Measurements from ENCODE around the gene ANLN. TPM values are rescaled to one million over a fixed set of nuclear protein-coding genes. Genes with fewer than 3 reads are reported as not detected.

The ANLN gene
- total RNA-seq, 1 experiment from 2014 or later, result 27.5 TPM

GRCh38 chr7:36438211-36438610 is 48.5 kb downstream of the ANLN start:
- no peaks in the 10 kb centered on the region for H3K9me2 ChIP-seq (replicated peaks; ENCODE audit: insufficient read depth, low read length)
- H3K36me3 ChIP-seq (ENCODE audit: insufficient read depth, low read length), result peaks cover 25% of the 10 kb centered on the region; the same call in 1 of the 2 replicates
- H3K4me1 ChIP-seq (ENCODE audit: low read length), result no peaks in the 10 kb centered on the region
- H3K9me3 ChIP-seq (ENCODE audit: low read length), result no peaks in the 10 kb centered on the region
- no peaks in the 10 kb centered on the region for H4K20me1 ChIP-seq (ENCODE audit: insufficient read depth, low read depth, low read length)
- no peak overlapping the region for H2AFZ ChIP-seq (ENCODE audit: low read length)
- H3K79me2 ChIP-seq (ENCODE audit: low read length), result peaks cover 11% of the 10 kb centered on the region
- no peaks in the 10 kb centered on the region for H3K27me3 ChIP-seq (ENCODE audit: low read length)
- H3K27ac ChIP-seq (ENCODE audit: low read length), result no peak overlapping the region
- H3K4me2 ChIP-seq (ENCODE audit: low read depth, low read length, poor library complexity, severe bottlenecking), result no peak overlapping the region
- no peak overlapping the region for H3K9ac ChIP-seq (ENCODE audit: low read length)
- H3K4me3 ChIP-seq (ENCODE audit: low read length), result no peak overlapping the region
- DNase-seq, result no peak

- Histone ChIP-seq H3K4me3 (ENCODE audit: low read length) (no peak overlapping the region), H3K79me2 (ENCODE audit: low read length) (peaks cover 11% of the 10 kb centered on the region)
Observed at GRCh38 chr7:36439624-36440023, 50.0 kb downstream of the ANLN start.

GRCh38 chr7:36440880-36441279 is 51.2 kb downstream of the ANLN start:
- peaks cover 11% of the 10 kb centered on the region for H3K79me2 ChIP-seq (ENCODE audit: low read length)
- H4K20me1 ChIP-seq (ENCODE audit: insufficient read depth, low read depth, low read length), result no peaks in the 10 kb centered on the region
- H3K27me3 ChIP-seq (ENCODE audit: low read length), result no peaks in the 10 kb centered on the region

More at GRCh38 chr7:36439624-36440023, 50.0 kb downstream of the ANLN start:
- Histone ChIP-seq H3K27ac (ENCODE audit: low read length) (no peak overlapping the region), H2AFZ (ENCODE audit: low read length) (no peak overlapping the region), H3K4me2 (ENCODE audit: low read depth, low read length, poor library complexity, severe bottlenecking) (no peak overlapping the region), H3K9ac (ENCODE audit: low read length) (no peak overlapping the region), H3K9me2 (replicated peaks; ENCODE audit: insufficient read depth, low read length) (no peaks in the 10 kb centered on the region), H3K4me1 (ENCODE audit: low read length) (no peaks in the 10 kb centered on the region), H3K27me3 (ENCODE audit: low read length) (no peaks in the 10 kb centered on the region), H3K9me3 (ENCODE audit: low read length) (no peaks in the 10 kb centered on the region), H4K20me1 (ENCODE audit: insufficient read depth, low read depth, low read length) (no peaks in the 10 kb centered on the region), H3K36me3 (ENCODE audit: insufficient read depth, low read length) (peaks cover 20% of the 10 kb centered on the region; the same call in 1 of the 2 replicates)
- DNase-seq, result no peak

GRCh38 chr7:36441344-36442022 is 51.8 kb downstream of the ANLN start:
- H4K20me1 ChIP-seq (ENCODE audit: insufficient read depth, low read depth, low read length), result no peaks in the 10 kb centered on the region
- H3K9me3 ChIP-seq (ENCODE audit: low read length), result no peaks in the 10 kb centered on the region
- H2AFZ ChIP-seq (ENCODE audit: low read length), result no peak overlapping the region
- no peak overlapping the region for H3K27ac ChIP-seq (ENCODE audit: low read length)
- H3K36me3 ChIP-seq (ENCODE audit: insufficient read depth, low read length), result peaks cover 31% of the 10 kb centered on the region
- H3K9me2 ChIP-seq (replicated peaks; ENCODE audit: insufficient read depth, low read length), result no peaks in the 10 kb centered on the region
- peaks cover 9% of the 10 kb centered on the region for H3K79me2 ChIP-seq (ENCODE audit: low read length)
- H3K4me3 ChIP-seq (ENCODE audit: low read length), result no peak overlapping the region
- H3K4me2 ChIP-seq (ENCODE audit: low read depth, low read length, poor library complexity, severe bottlenecking), result no peak overlapping the region
- H3K9ac ChIP-seq (ENCODE audit: low read length), result no peak overlapping the region
- no peaks in the 10 kb centered on the region for H3K4me1 ChIP-seq (ENCODE audit: low read length)
- no peaks in the 10 kb centered on the region for H3K27me3 ChIP-seq (ENCODE audit: low read length)
- no peak for DNase-seq

More at GRCh38 chr7:36440880-36441279, 51.2 kb downstream of the ANLN start:
- Histone ChIP-seq H3K4me3 (ENCODE audit: low read length) (no peak overlapping the region), H3K36me3 (ENCODE audit: insufficient read depth, low read length) (peaks cover 25% of the 10 kb centered on the region), H3K9me3 (ENCODE audit: low read length) (no peaks in the 10 kb centered on the region), H3K4me1 (ENCODE audit: low read length) (no peaks in the 10 kb centered on the region), H3K27ac (ENCODE audit: low read length) (no peak overlapping the region), H3K9ac (ENCODE audit: low read length) (no peak overlapping the region), H3K9me2 (replicated peaks; ENCODE audit: insufficient read depth, low read length) (no peaks in the 10 kb centered on the region), H3K4me2 (ENCODE audit: low read depth, low read length, poor library complexity, severe bottlenecking) (no peak overlapping the region), H2AFZ (ENCODE audit: low read length) (no peak overlapping the region)
- peak; percentile 56 for DNase-seq

- H3K9ac ChIP-seq (ENCODE audit: low read length), result no peak overlapping the region
- H3K9me2 ChIP-seq (replicated peaks; ENCODE audit: insufficient read depth, low read length), result no peaks in the 10 kb centered on the region
- no peak for DNase-seq
- H3K4me1 ChIP-seq (ENCODE audit: low read length), result no peaks in the 10 kb centered on the region
- H3K79me2 ChIP-seq (ENCODE audit: low read length), result no peaks in the 10 kb centered on the region
- H2AFZ ChIP-seq (ENCODE audit: low read length), result no peak overlapping the region
- H3K27me3 ChIP-seq (ENCODE audit: low read length), result no peaks in the 10 kb centered on the region
- H3K27ac ChIP-seq (ENCODE audit: low read length), result no peak overlapping the region
- H3K36me3 ChIP-seq (ENCODE audit: insufficient read depth, low read length), result peaks cover 70% of the 10 kb centered on the region
- no peak overlapping the region for H3K4me3 ChIP-seq (ENCODE audit: low read length)
- H3K4me2 ChIP-seq (ENCODE audit: low read depth, low read length, poor library complexity, severe bottlenecking), result no peak overlapping the region
- no peaks in the 10 kb centered on the region for H3K9me3 ChIP-seq (ENCODE audit: low read length)
- no peaks in the 10 kb centered on the region for H4K20me1 ChIP-seq (ENCODE audit: insufficient read depth, low read depth, low read length)
Observed at GRCh38 chr7:36448781-36449379, 59.2 kb downstream of the ANLN start.

- no peak for DNase-seq
- no peak overlapping the region for H3K27ac ChIP-seq (ENCODE audit: low read length)
- no peaks in the 10 kb centered on the region for H3K9me2 ChIP-seq (replicated peaks; ENCODE audit: insufficient read depth, low read length)
- no peak overlapping the region for H3K4me3 ChIP-seq (ENCODE audit: low read length)
- H3K9ac ChIP-seq (ENCODE audit: low read length), result no peak overlapping the region
- no peaks in the 10 kb centered on the region for H4K20me1 ChIP-seq (ENCODE audit: insufficient read depth, low read depth, low read length)
- H3K27me3 ChIP-seq (ENCODE audit: low read length), result no peaks in the 10 kb centered on the region
- H3K4me1 ChIP-seq (ENCODE audit: low read length), result no peaks in the 10 kb centered on the region
- H2AFZ ChIP-seq (ENCODE audit: low read length), result no peak overlapping the region
- no peaks in the 10 kb centered on the region for H3K9me3 ChIP-seq (ENCODE audit: low read length)
- no peaks in the 10 kb centered on the region for H3K79me2 ChIP-seq (ENCODE audit: low read length)
- H3K4me2 ChIP-seq (ENCODE audit: low read depth, low read length, poor library complexity, severe bottlenecking), result no peak overlapping the region
- peaks cover 73% of the 10 kb centered on the region for H3K36me3 ChIP-seq (ENCODE audit: insufficient read depth, low read length)
Observed at GRCh38 chr7:36449685-36450084, 60.0 kb downstream of the ANLN start.

GRCh38 chr7:36453769-36454168 is 64.1 kb downstream of the ANLN start:
- Histone ChIP-seq H3K36me3 (ENCODE audit: insufficient read depth, low read length) (peaks cover 45% of the 10 kb centered on the region), H3K9ac (ENCODE audit: low read length) (no peak overlapping the region), H3K27ac (ENCODE audit: low read length) (no peak overlapping the region), H3K27me3 (ENCODE audit: low read length) (no peaks in the 10 kb centered on the region), H3K9me2 (replicated peaks; ENCODE audit: insufficient read depth, low read length) (no peaks in the 10 kb centered on the region), H3K9me3 (ENCODE audit: low read length) (no peaks in the 10 kb centered on the region), H2AFZ (ENCODE audit: low read length) (no peak overlapping the region), H3K79me2 (ENCODE audit: low read length) (no peaks in the 10 kb centered on the region), H3K4me3 (ENCODE audit: low read length) (no peak overlapping the region), H3K4me2 (ENCODE audit: low read depth, low read length, poor library complexity, severe bottlenecking) (no peak overlapping the region), H4K20me1 (ENCODE audit: insufficient read depth, low read depth, low read length) (no peaks in the 10 kb centered on the region), H3K4me1 (ENCODE audit: low read length) (no peaks in the 10 kb centered on the region)
- no peak for DNase-seq

- H3K27ac ChIP-seq (ENCODE audit: low read length), result no peak overlapping the region
- no peak overlapping the region for H3K4me2 ChIP-seq (ENCODE audit: low read depth, low read length, poor library complexity, severe bottlenecking)
Observed at GRCh38 chr7:36455646-36456045, 66.0 kb downstream of the ANLN start.

More at GRCh38 chr7:36455646-36456045, 66.0 kb downstream of the ANLN start:
- no peak overlapping the region for H3K4me3 ChIP-seq (ENCODE audit: low read length)
- no peaks in the 10 kb centered on the region for H3K9me2 ChIP-seq (replicated peaks; ENCODE audit: insufficient read depth, low read length)
- H3K27me3 ChIP-seq (ENCODE audit: low read length), result no peaks in the 10 kb centered on the region
- no peak overlapping the region for H2AFZ ChIP-seq (ENCODE audit: low read length)
- peaks cover 33% of the 10 kb centered on the region for H3K36me3 ChIP-seq (ENCODE audit: insufficient read depth, low read length)
- no peaks in the 10 kb centered on the region for H3K79me2 ChIP-seq (ENCODE audit: low read length)
- no peaks in the 10 kb centered on the region for H3K4me1 ChIP-seq (ENCODE audit: low read length)
- no peaks in the 10 kb centered on the region for H4K20me1 ChIP-seq (ENCODE audit: insufficient read depth, low read depth, low read length)
- no peak for DNase-seq
- no peaks in the 10 kb centered on the region for H3K9me3 ChIP-seq (ENCODE audit: low read length)
- no peak overlapping the region for H3K9ac ChIP-seq (ENCODE audit: low read length)
